GM23338 (cell line): ENCODE data around the gene CALHM5.

Experiments used
- CTCF ChIP-seq, 2 experiments: fragments of 200-600 bp in 1 of 2; sonication (generic) in 1 of 2; conservative IDR thresholded peaks; 2 replicates each; pipeline versions ENCODE4 v1.5.1 to v1.6.1; 2016 to 2017; ENCODE audit warnings: antibody characterized with exemption in 2 of 2, low read depth in 2 of 2, mild to moderate bottlenecking in 2 of 2, moderate library complexity in 1 of 2
- EZH2 ChIP-seq: fragments of 200-600 bp; sonication (generic); IDR thresholded peaks from one replicate; pipeline ENCODE4 v1.8.0; 2017; ENCODE audit warnings: antibody characterized with exemption, mild to moderate bottlenecking, low read depth; ENCODE audit not compliant: unreplicated experiment
- REST ChIP-seq: IDR thresholded peaks from one replicate; pipeline ENCODE4 v1.6.1; 2018; ENCODE audit warnings: antibody characterized with exemption; ENCODE audit not compliant: unreplicated experiment

GRCh38 chr6:116545651-116546050, 34.2 kb downstream of the CALHM5 start, which contains the start of gene TRAPPC3L:
- TF ChIP-seq CTCF (conservative IDR thresholded peaks at IDR 0.05; ENCODE audit: low read depth in 2 of 2): no peak
- no peak for TF ChIP-seq EZH2
- TF ChIP-seq REST: no peak
